CD14-positive monocyte (primary cell): ENCODE results near the gene HIVEP3. TPM values are rescaled to one million over a fixed set of nuclear protein-coding genes. Genes with fewer than 3 reads are reported as not detected.

Source experiments
- DNase-seq, 3 donors: peaks; one replicate each; pipeline ENCODE4 v3.0.0-alpha.2; 2011 to 2022
- H2AFZ ChIP-seq: 2 replicates; pipeline ENCODE4 v1.6.0; 2012; ENCODE audit warnings: mild to moderate bottlenecking, low read depth, low read length, inconsistent platforms; ENCODE audit not compliant: insufficient read depth, poor library complexity, severe bottlenecking
- H3K27ac ChIP-seq, 2 donors: 1 replicate in 1 of 2; 2 replicates in 1 of 2; pipeline ENCODE4 v1.5.1; 2012 to 2013; ENCODE audit warnings: low read length in 2 of 2, control low read depth in 1 of 2, inconsistent platforms in 1 of 2, low read depth in 1 of 2, mild to moderate bottlenecking in 1 of 2
- H3K27me3 ChIP-seq, 2 donors: one replicate each; pipeline versions ENCODE4 v1.6.0 to v1.6.1; 2011 to 2013; ENCODE audit warnings: low read length in 2 of 2; ENCODE audit not compliant: control insufficient read depth in 2 of 2, insufficient read depth in 2 of 2
- H3K36me3 ChIP-seq, 2 donors: replicated peaks in 1 of 2; 1 replicate in 1 of 2; 2 replicates in 1 of 2; pipeline versions ENCODE4 v1.5.1 to v1.6.1; 2012 to 2013; ENCODE audit warnings: low read length in 2 of 2, control low read depth in 1 of 2, inconsistent platforms in 1 of 2, mild to moderate bottlenecking in 1 of 2; ENCODE audit not compliant: insufficient read depth in 2 of 2, control insufficient read depth in 1 of 2
- H3K4me1 ChIP-seq, 2 donors: 1 replicate in 1 of 2; 2 replicates in 1 of 2; pipeline versions ENCODE4 v1.5.1 to v1.6.1; 2012 to 2013; ENCODE audit warnings: low read length in 2 of 2, control low read depth in 1 of 2, inconsistent platforms in 1 of 2, mild to moderate bottlenecking in 1 of 2, moderate library complexity in 1 of 2; ENCODE audit not compliant: insufficient read depth in 2 of 2, control insufficient read depth in 1 of 2
- H3K4me2 ChIP-seq: replicated peaks from 2 replicates; pipeline ENCODE3; 2012; ENCODE audit warnings: low read length, moderate library complexity, mild to moderate bottlenecking; ENCODE audit not compliant: poor library complexity, severe bottlenecking; ENCODE audit errors: extremely low read depth
- H3K4me3 ChIP-seq, 3 experiments: fragments of 200-600 bp in 1 of 3; sonication (generic) in 1 of 3; replicated peaks in 1 of 3; 1 replicate in 2 of 3; 2 replicates in 1 of 3; pipeline ENCODE4 v1.5.1; 2011 to 2013; ENCODE audit warnings: low read length in 3 of 3, mild to moderate bottlenecking in 3 of 3, control low read depth in 2 of 3, low read depth in 2 of 3, inconsistent platforms in 1 of 3, moderate library complexity in 1 of 3
- H3K79me2 ChIP-seq: 2 replicates; pipeline ENCODE4 v1.6.0; 2012; ENCODE audit warnings: mild to moderate bottlenecking, control low read depth, inconsistent platforms, low read length, moderate library complexity; ENCODE audit not compliant: insufficient read depth
- H3K9ac ChIP-seq: 2 replicates; pipeline ENCODE4 v1.6.0; 2017; ENCODE audit warnings: low read length, mild to moderate bottlenecking; ENCODE audit not compliant: insufficient read depth, poor library complexity, severe bottlenecking
- H3K9me3 ChIP-seq, 2 donors: replicated peaks in 1 of 2; 1 replicate in 1 of 2; 2 replicates in 1 of 2; pipeline versions ENCODE4 v1.5.1 to v1.6.1; 2012 to 2013; ENCODE audit warnings: low read length in 2 of 2, control low read depth in 1 of 2; ENCODE audit not compliant: control insufficient read depth in 1 of 2, insufficient read depth in 1 of 2
- H4K20me1 ChIP-seq: 2 replicates; pipeline ENCODE4 v1.6.0; 2012; ENCODE audit warnings: mild to moderate bottlenecking, low read length, control low read depth, moderate library complexity; ENCODE audit not compliant: insufficient read depth
- H3K27ac Mint-ChIP-seq, 7 donors: one replicate each; pipeline ENCODE4 v1.8.0; 2020; ENCODE audit warnings: mild to moderate bottlenecking in 7 of 7, mixed read lengths in 7 of 7, moderate library complexity in 6 of 7, inconsistent platforms in 2 of 7
- H3K27me3 Mint-ChIP-seq, 3 donors: one replicate each; pipeline ENCODE4 v1.8.0; 2021 to 2022; ENCODE audit warnings: low read depth in 3 of 3, mild to moderate bottlenecking in 3 of 3, mixed read lengths in 3 of 3, moderate library complexity in 3 of 3, inconsistent platforms in 1 of 3
- H3K36me3 Mint-ChIP-seq, 2 donors: one replicate each; pipeline ENCODE4 v1.8.0; 2020; ENCODE audit warnings: mixed read lengths in 2 of 2, inconsistent platforms in 1 of 2, mild to moderate bottlenecking in 1 of 2
- H3K4me1 Mint-ChIP-seq: one replicate; pipeline ENCODE4 v1.8.0; 2020; ENCODE audit warnings: mild to moderate bottlenecking, mixed read lengths
- H3K4me3 Mint-ChIP-seq, 2 donors: one replicate each; pipeline ENCODE4 v1.8.0; 2020; ENCODE audit warnings: mild to moderate bottlenecking in 2 of 2, mixed read lengths in 2 of 2, moderate library complexity in 1 of 2
- H3K9me3 Mint-ChIP-seq, 7 donors: one replicate each; pipeline ENCODE4 v1.8.0; 2020 to 2022; ENCODE audit warnings: mixed read lengths in 7 of 7, mild to moderate bottlenecking in 6 of 7, moderate library complexity in 6 of 7, inconsistent platforms in 2 of 7
- WGBS: methylation state at CpG from one replicate; pipeline ENCODE4 v1.1.5; 2013; ENCODE audit warnings: missing lambda C conversion rate; ENCODE audit not compliant: insufficient coverage; 5-methylcytosine and 5-hydroxymethylcytosine counted together
- intact Hi-C, 2 donors: fragments of 100-400 bp; cut with micrococcal nuclease; formaldehyde crosslinking; loops; one replicate each; pipeline versions ENCODE4 v1.15.0 to v1.15.1; 2023
- polyA plus RNA-seq, 3 donors: library from polyadenylated mRNA; depleted of rRNA in 1 of 3; unstranded in 2 of 3; stranded (reverse) in 1 of 3; fragments of 300-500 nt in 2 of 3; fragments of >200 nt in 1 of 3; fragmentation: Illumina TruSeq in 2 of 3; gene quantifications; 1 replicate in 2 of 3; 2 replicates in 1 of 3; pipeline ENCODE4 v1.2.3, GENCODE V29; 2012 to 2021
- TF ChIP-seq, protein P1 (sequence below): fragments of 200-600 bp; IDR thresholded peaks from one replicate; pipeline ENCODE4 v1.8.0; 2022; ENCODE audit warnings: antibody characterized with exemption, mild to moderate bottlenecking

HIVEP3 gene
- polyA plus RNA-seq, 3 donors, result 1.2 to 3.7 (median 1.8) TPM

DNA sequence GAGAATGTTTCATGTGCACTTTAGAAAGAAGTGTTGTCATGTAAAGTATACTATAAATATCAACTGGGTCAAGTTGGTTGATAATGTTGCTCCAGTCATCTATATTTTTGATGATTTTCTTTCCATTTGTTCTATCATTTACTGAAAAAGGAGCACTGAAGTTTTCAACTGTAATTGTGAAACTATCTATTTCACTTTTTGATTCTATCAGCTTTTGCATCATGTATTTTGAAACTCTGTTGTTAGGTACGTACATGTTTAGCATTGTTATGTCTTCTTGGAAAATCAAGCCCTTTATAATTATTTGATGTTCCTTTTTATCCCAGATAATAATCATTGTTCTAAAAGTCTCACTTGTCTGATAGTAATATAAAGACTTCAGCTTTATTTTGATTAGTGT lies 14.4 kb upstream of the HIVEP3 start:
- Histone ChIP-seq H3K36me3 (no peaks in the 10 kb centered on the region), H3K27me3 (no peaks in the 10 kb centered on the region), H3K9me3 (no peaks in the 10 kb centered on the region), H3K27ac (no peak overlapping the region), H3K4me1 (no peaks in the 10 kb centered on the region), H3K4me2 (no peak overlapping the region), H3K4me3 (no peak overlapping the region), H3K9ac (no peak overlapping the region), H4K20me1 (no peaks in the 10 kb centered on the region), H2AFZ (no peak overlapping the region), H3K79me2 (no peaks in the 10 kb centered on the region)
- TF ChIP-seq, protein P1, sequence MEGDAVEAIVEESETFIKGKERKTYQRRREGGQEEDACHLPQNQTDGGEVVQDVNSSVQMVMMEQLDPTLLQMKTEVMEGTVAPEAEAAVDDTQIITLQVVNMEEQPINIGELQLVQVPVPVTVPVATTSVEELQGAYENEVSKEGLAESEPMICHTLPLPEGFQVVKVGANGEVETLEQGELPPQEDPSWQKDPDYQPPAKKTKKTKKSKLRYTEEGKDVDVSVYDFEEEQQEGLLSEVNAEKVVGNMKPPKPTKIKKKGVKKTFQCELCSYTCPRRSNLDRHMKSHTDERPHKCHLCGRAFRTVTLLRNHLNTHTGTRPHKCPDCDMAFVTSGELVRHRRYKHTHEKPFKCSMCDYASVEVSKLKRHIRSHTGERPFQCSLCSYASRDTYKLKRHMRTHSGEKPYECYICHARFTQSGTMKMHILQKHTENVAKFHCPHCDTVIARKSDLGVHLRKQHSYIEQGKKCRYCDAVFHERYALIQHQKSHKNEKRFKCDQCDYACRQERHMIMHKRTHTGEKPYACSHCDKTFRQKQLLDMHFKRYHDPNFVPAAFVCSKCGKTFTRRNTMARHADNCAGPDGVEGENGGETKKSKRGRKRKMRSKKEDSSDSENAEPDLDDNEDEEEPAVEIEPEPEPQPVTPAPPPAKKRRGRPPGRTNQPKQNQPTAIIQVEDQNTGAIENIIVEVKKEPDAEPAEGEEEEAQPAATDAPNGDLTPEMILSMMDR, result no peak
- H3K27ac Mint-ChIP-seq, result no peak overlapping the region
- no peaks in the 10 kb centered on the region for H3K27me3 Mint-ChIP-seq
- no peak for DNase-seq
- intact Hi-C loops, result no loop called here
- H3K36me3 Mint-ChIP-seq, result no peaks in the 10 kb centered on the region
- no peaks in the 10 kb centered on the region for H3K4me1 Mint-ChIP-seq
- H3K4me3 Mint-ChIP-seq, result no peak overlapping the region
- no CpG with 5 or more reads among the region's 1 CpG for WGBS
- peaks cover 0 to 7% (median 0%) of the 10 kb centered on the region in 7 donors for H3K9me3 Mint-ChIP-seq

DNA sequence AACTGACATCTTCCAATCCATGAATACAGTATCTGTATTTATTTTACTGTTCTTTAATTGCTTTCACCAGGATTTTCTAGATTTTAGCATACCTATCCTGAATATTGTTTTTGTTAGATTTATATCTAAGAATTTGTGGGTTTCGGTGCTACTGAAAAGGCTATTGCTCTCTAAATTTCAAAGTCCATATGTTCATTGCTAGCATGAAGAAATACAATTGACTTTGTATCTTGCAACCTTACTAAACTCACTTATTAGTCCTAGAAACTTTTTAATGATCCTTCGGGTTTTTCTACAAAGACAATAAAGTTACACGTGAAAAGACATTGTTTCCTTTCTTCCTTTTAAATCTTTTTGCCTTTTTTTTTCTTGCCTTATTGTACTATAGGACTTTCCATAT lies 12.9 kb upstream of the HIVEP3 start:
- Mint-ChIP-seq H3K9me3 (peaks cover 0 to 4% (median 0%) of the 10 kb centered on the region in 7 donors), H3K27me3 (no peaks in the 10 kb centered on the region), H3K27ac (no peak overlapping the region), H3K4me3 (no peak overlapping the region), H3K36me3 (no peaks in the 10 kb centered on the region), H3K4me1 (no peaks in the 10 kb centered on the region)
- no peak overlapping the region for H3K4me2 ChIP-seq
- intact Hi-C loops, result no loop called here
- no peak overlapping the region for H3K9ac ChIP-seq
- DNase-seq, result no peak
- H3K4me3 ChIP-seq, result no peak overlapping the region
- no peaks in the 10 kb centered on the region for H3K4me1 ChIP-seq
- no peaks in the 10 kb centered on the region for H4K20me1 ChIP-seq
- no peak overlapping the region for H3K27ac ChIP-seq
- no peaks in the 10 kb centered on the region for H3K27me3 ChIP-seq
- TF ChIP-seq, protein P1, result no peak
- no CpG with 5 or more reads among the region's 3 CpGs for WGBS
- H2AFZ ChIP-seq, result no peak overlapping the region
- H3K9me3 ChIP-seq, result no peaks in the 10 kb centered on the region
- H3K36me3 ChIP-seq, result no peaks in the 10 kb centered on the region
- no peaks in the 10 kb centered on the region for H3K79me2 ChIP-seq
